Stimulated activated CD4-positive, alpha-beta T cell treated with anti-CD3 and anti-CD28 coated beads, TNF-alpha, amount 100 ng/mL, for 4 hours (primary cell): ENCODE results near the gene SYNDIG1.

Experiments used
- DNase-seq, 3 experiments: peaks; one replicate each; pipeline ENCODE4 v3.0.0-alpha.2; 2020; ENCODE audit warnings: low read depth in 3 of 3

The SYNDIG1 gene

GRCh38 chr20:24630486-24631172, 161.2 kb downstream of the SYNDIG1 start:
- no peak for DNase-seq

GRCh38 chr20:24631173-24631505, 161.7 kb downstream of the SYNDIG1 start:
- DNase-seq: no peak

GRCh38 chr20:24632581-24632980, 163.2 kb downstream of the SYNDIG1 start:
- no peak for DNase-seq

GRCh38 chr20:24633026-24633425, 163.6 kb downstream of the SYNDIG1 start:
- no peak for DNase-seq

GRCh38 chr20:24633521-24633920, 164.1 kb downstream of the SYNDIG1 start:
- DNase-seq: no peak

- DNase-seq: no peak
Observed at GRCh38 chr20:24634855-24635254, 165.4 kb downstream of the SYNDIG1 start.

GRCh38 chr20:24636626-24637025, 167.2 kb downstream of the SYNDIG1 start:
- DNase-seq: no peak

GRCh38 chr20:24637087-24637486, 167.7 kb downstream of the SYNDIG1 start:
- no peak for DNase-seq

- DNase-seq: no peak
Observed at GRCh38 chr20:24637941-24638340, 168.5 kb downstream of the SYNDIG1 start.

- DNase-seq: no peak
Observed at GRCh38 chr20:24638591-24639548, 169.4 kb downstream of the SYNDIG1 start.

GRCh38 chr20:24640276-24640675, 170.8 kb downstream of the SYNDIG1 start:
- no peak for DNase-seq

GRCh38 chr20:24640686-24641085, 171.3 kb downstream of the SYNDIG1 start:
- DNase-seq: no peak

GRCh38 chr20:24643731-24644626, 174.6 kb downstream of the SYNDIG1 start:
- no peak for DNase-seq

- DNase-seq: no peak
Observed at GRCh38 chr20:24646321-24646720, 176.9 kb downstream of the SYNDIG1 start.

GRCh38 chr20:24647713-24648112, 178.3 kb downstream of the SYNDIG1 start:
- no peak for DNase-seq

- DNase-seq: no peak
Observed at GRCh38 chr20:24648481-24648880, 179.1 kb downstream of the SYNDIG1 start.

GRCh38 chr20:24648919-24649318, 179.5 kb downstream of the SYNDIG1 start:
- DNase-seq: no peak

GRCh38 chr20:24649787-24650490, 180.5 kb downstream of the SYNDIG1 start:
- DNase-seq: no peak

- DNase-seq: no peak
Observed at GRCh38 chr20:24651171-24651975, 181.9 kb downstream of the SYNDIG1 start.

- no peak for DNase-seq
Observed at GRCh38 chr20:24651976-24652345, 182.5 kb downstream of the SYNDIG1 start.

GRCh38 chr20:24653306-24653705, 183.9 kb downstream of the SYNDIG1 start:
- DNase-seq: no peak
